CD4-positive, alpha-beta T cell treated with Interleukin-12 subunit alpha and Interleukin-12 subunit beta, for 1 hour (primary cell): ENCODE data around the gene ZSWIM1.
A peak's percentile ranks its signal among the peaks of the same experiment; 100 is the strongest.
"Not testable (repeated sequence)": the region's sequence is repeated elsewhere in the genome, so short reads cannot be mapped to it uniquely, and the experiment has no call there.

Experiments used
- DNase-seq: peaks from one replicate; pipeline ENCODE4 v3.0.0-alpha.2; 2020

Gene ZSWIM1

GRCh38 chr20:45890077-45890984 lies 9.3 kb downstream of the ZSWIM1 start:
- peak; percentile 52 for DNase-seq

DNA sequence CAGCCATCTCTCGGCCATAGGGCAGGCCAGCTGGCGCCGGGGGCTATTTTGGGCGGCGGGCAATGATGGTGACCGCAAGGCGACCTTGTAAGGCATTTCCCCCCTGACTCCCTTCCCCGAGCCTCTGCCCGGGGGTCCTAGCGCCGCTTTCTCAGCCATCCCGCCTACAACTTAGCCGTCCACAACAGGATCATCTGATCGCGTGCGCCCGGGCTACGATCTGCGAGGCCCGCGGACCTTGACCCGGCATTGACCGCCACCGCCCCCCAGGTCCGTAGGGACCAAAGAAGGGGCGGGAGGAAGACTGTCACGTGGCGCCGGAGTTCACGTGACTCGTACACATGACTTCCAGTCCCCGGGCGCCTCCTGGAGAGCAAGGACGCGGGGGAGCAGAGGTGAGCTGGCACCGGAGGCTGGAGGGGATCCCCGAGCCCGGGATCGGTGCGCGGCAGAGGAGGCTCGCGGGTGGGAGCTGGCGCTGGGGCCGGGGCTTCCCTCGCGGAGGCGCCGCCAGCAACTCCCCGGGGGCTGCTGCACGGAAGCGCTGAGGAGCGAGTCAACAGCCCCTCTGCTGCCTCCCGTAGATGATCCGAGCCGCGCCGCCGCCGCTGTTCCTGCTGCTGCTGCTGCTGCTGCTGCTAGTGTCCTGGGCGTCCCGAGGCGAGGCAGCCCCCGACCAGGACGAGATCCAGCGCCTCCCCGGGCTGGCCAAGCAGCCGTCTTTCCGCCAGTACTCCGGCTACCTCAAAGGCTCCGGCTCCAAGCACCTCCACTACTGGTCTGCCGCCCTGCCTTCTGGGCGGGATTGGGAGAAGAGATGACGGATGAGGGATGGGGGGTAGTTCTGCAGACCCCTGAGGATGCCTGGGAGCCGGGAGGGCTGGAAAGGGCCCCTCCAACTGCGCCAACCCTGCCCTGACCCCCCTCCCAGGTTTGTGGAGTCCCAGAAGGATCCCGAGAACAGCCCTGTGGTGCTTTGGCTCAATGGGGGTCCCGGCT lies 10.3 kb downstream of the ZSWIM1 start, which contains the start of the genes CTSA and NEURL2:
Gene CTSA (plus strand): TSS at position 351 of the 999 bp plus-strand sequence. CDS start 234 bp downstream, at position 585.
Gene NEURL2 (minus strand): TSS at position 224 of the 999 bp plus-strand sequence. CDS start 217 bp downstream, at position 7.
- DNase-seq, result peak; percentile 85

DNA sequence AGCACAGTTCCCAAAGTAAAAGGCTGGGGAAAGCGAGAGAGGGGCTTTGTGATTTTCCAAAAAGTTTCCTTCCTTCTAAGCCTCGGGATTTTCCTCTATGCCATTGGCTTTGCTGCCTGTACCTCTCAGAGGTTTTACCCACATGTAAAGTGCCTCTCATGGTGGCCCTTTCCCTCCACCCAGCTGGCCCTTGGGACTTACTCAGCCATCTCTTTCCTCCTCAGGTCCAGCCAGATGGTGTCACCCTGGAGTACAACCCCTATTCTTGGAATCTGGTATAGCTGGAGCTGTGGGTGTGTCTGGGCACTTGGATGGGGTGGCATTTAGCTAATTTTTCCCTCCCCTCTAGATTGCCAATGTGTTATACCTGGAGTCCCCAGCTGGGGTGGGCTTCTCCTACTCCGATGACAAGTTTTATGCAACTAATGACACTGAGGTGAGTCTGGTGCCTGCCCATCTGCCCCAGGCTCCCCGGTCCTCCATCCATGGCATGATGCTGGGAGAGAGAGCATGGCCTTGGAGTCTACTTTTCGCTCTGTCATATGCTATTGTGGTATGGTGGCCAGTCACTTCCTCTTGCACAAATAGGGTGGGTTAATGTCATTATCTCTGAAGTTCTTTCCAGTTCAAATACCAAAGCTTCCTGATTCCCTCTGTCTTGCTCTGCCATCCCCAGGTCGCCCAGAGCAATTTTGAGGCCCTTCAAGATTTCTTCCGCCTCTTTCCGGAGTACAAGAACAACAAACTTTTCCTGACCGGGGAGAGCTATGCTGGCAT lies 11.2 kb downstream of the ZSWIM1 start:
- DNase-seq, result no peak

GRCh38 chr20:45892828-45893500 lies 11.9 kb downstream of the ZSWIM1 start:
- peak; percentile 28 for DNase-seq

GRCh38 chr20:45893831-45894230 lies 12.8 kb downstream of the ZSWIM1 start:
- no peak for DNase-seq

GRCh38 chr20:45894797-45895196 lies 13.8 kb downstream of the ZSWIM1 start:
- DNase-seq, result no peak

- no peak for DNase-seq
These were observed 15.7 kb downstream of the ZSWIM1 start for GRCh38 chr20:45896641-45897161.

- no peak for DNase-seq
These were observed 16.3 kb downstream of the ZSWIM1 start for GRCh38 chr20:45897289-45897688.

DNA sequence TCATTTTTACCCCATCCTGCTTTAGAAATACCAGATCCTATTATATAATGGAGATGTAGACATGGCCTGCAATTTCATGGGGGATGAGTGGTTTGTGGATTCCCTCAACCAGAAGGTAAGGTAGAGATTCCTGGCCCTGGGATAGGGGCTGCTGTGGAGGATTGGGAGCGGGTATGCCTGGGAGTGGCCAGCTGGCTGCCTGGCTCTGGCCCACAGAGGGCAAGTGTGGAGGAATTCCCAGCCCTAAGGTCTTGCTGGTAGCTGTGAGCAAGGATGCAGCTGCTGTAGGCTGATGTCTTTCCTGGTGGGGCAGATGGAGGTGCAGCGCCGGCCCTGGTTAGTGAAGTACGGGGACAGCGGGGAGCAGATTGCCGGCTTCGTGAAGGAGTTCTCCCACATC lies 16.7 kb downstream of the ZSWIM1 start:
- no peak for DNase-seq

DNA sequence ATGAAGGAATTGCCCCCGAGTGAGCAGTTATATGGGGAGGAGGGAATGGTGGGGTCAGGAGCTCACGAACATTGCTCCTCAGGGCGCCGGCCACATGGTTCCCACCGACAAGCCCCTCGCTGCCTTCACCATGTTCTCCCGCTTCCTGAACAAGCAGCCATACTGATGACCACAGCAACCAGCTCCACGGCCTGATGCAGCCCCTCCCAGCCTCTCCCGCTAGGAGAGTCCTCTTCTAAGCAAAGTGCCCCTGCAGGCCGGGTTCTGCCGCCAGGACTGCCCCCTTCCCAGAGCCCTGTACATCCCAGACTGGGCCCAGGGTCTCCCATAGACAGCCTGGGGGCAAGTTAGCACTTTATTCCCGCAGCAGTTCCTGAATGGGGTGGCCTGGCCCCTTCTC lies 17.3 kb downstream of the ZSWIM1 start:
- no peak for DNase-seq

GRCh38 chr20:45899046-45899835 lies 18.2 kb downstream of the ZSWIM1 start:
- DNase-seq, result no peak

DNA sequence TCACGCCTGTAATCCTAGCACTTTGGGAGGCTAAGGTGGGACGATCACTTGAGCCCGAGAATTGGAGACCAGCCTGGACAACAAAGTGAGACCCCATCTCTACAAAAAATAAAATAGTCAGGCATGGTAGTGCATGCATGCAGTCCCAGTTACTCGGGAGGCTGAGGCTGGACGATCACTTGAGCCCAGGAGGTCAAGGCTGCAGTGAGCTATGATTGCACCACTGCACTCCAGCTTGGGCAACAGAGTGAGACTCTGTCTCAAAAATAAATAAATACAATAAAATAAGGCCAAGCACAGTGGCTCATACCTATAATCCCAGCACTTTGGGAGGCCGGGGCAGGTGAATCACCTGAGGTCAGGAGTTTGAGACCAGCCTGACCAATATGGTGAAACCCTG lies 20.3 kb downstream of the ZSWIM1 start:
- DNase-seq, result not testable (repeated sequence)

- DNase-seq, result no peak
These were observed 21.2 kb downstream of the ZSWIM1 start for GRCh38 chr20:45902199-45902701.

DNA sequence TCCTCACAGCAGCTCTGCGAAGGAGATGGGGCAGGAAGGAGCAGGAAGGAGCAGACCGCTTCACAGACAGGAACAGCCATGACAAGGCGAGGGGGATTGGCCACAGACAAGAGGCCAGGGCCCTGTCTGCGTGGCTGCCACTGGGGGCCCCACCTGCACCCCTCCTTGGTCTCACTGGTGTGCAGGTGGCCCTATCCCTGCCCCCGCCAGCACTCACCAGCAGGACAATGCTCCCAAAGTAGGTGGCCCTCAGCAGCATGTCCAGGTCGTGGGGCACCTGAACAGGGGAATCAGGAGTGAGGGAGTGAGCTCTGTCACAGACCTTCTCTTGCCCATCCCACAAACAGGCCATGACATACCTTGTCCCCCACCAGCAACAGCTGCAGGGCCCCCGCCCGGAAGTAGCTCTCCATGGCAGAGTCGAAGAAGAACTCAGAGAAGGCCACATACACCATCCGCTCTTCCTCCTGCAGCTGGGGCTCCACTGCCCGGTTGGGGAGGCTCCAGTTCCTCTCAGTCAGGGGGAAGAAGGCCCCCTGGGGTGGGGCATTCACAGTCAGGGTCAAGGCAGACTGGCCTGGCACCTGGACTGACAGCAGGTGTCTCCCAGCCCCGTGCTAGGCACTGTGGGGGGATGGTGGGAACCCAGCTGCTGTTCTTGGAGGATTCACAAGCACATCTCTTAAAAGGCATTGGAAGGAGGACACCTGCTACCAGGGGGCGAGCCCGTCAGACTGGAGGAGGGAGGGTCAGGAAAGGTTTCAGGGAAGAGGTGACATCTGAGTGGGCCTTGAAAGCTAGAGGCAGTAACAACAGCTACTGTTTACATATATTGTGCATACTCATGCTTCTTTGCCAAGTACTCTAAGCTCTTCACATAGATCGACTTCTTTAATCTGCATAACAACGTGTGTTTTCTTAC lies 23.8 kb downstream of the ZSWIM1 start:
- DNase-seq, result no peak

DNA sequence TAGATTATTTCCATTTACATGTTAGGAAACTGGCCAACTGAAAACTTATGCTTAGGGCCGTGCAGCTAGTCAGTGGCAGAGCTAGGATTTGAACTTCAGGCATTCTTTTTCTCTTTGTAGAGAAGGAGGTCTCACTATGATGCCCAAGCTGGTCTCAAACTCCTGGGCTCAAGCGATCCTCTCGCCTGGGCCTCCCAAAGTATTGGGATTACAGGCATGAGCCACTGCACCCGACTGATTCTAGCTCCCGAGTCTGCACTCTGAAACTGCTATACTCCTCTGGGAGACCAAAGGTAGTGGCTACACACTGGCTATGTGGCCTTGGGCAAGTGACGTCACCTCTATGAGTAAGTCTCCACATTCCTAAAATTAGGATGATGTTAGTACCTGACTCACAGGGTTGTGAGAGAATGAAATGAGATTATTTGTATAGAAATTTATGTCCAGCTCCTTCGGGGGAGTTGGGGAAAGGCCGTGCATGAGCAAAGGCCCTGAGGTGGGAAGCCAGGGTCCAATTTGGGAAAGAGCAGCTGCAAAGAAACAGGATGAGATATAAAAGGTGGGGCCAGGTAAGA lies 24.6 kb downstream of the ZSWIM1 start:
- DNase-seq, result no peak

- no peak for DNase-seq
These were observed 26.4 kb downstream of the ZSWIM1 start for GRCh38 chr20:45907219-45907948.

DNA sequence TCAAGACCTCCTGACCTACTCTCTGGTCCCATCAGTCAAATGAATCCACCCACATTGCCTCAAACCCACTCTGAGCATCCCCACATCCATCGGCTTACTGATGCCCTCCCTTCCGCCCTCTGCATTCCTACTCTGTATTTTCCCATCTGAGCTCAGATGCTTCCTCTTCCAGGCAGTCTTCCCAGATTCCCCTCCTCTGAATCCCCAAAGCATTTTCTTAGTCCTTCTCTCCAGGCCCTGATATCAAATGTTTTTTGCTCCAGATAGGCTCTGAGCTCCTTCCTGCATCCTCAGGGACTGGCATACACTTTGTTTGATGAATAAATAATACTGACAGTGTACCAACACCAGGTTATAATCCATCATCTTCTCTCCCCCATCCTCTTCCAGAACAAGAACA lies 27.1 kb downstream of the ZSWIM1 start:
- DNase-seq, result no peak

DNA sequence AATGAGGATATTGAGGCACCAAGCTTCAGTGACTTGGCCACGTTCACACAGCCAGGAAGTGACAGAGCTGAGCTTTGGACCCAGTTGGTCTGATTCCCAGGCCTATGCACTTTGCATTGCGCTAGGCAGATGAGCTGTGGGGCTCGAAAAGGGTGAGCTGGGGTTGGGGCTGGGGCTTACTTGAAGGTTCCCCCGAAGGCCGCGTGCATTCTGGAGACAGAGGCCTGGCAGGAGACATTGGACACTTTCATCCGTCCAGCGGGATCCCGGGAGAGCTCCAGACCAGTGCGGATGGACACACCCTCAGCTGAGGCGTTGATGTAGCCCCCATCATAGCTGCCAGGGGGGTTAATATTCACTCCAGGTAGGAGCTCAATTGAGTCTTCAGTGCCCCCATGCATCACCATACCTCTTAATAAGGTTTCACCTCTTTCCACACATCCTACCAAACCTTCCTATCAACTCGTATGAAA lies 28.3 kb downstream of the ZSWIM1 start:
- no peak for DNase-seq
